Fibroblast of villous mesenchyme (primary cell): ENCODE measurements around the gene IFNB1. TPM values are rescaled to one million over a fixed set of nuclear protein-coding genes. Genes with fewer than 3 reads are reported as not detected.

Experiments used
- DNase-seq: peaks from one replicate; pipeline ENCODE4 v3.0.0-alpha.2; 2010; ENCODE audit warnings: low read depth
- H3K4me3 ChIP-seq: 2 replicates; pipeline ENCODE4 v1.5.1; 2011; ENCODE audit warnings: low read depth, mild to moderate bottlenecking, low read length
- CTCF ChIP-seq: IDR thresholded peaks from 2 replicates; pipeline ENCODE4 v1.5.1; 2012; ENCODE audit warnings: low read depth, mild to moderate bottlenecking, low read length; ENCODE audit not compliant: insufficient read depth
- total RNA-seq: library from RNA; depleted of rRNA; stranded (reverse); fragments of >200 nt; gene quantifications from 2 replicates; pipeline ENCODE4 v1.2.3, GENCODE V29; 2012

IFNB1 gene
- total RNA-seq, 1 donor: not detected

- TF ChIP-seq CTCF: no peak
- no peak overlapping the region for H3K4me3 ChIP-seq
- DNase-seq: no peak
Observed at GRCh38 chr9:21075484-21075883, 2.3 kb downstream of the IFNB1 start.

GRCh38 chr9:21070906-21071305 lies 6.8 kb downstream of the IFNB1 start:
- DNase-seq: no peak
- no peak overlapping the region for H3K4me3 ChIP-seq
- no peak for TF ChIP-seq CTCF

GRCh38 chr9:21070171-21070571 lies 7.6 kb downstream of the IFNB1 start:
- TF ChIP-seq CTCF: peak; percentile 46
- peak; percentile 93 for DNase-seq
- H3K4me3 ChIP-seq: no peak overlapping the region

GRCh38 chr9:21060919-21061561 lies 16.7 kb downstream of the IFNB1 start:
- DNase-seq: peak; percentile 61
- TF ChIP-seq CTCF: no peak
- no peak overlapping the region for H3K4me3 ChIP-seq

- peak; percentile 4 for DNase-seq
- no peak overlapping the region for H3K4me3 ChIP-seq
- no peak for TF ChIP-seq CTCF
Observed at GRCh38 chr9:21056931-21057330, 20.8 kb downstream of the IFNB1 start.

GRCh38 chr9:21053851-21054250 lies 23.9 kb downstream of the IFNB1 start:
- DNase-seq: no peak
- TF ChIP-seq CTCF: no peak
- no peak overlapping the region for H3K4me3 ChIP-seq

- DNase-seq: peak; percentile 5
- H3K4me3 ChIP-seq: no peak overlapping the region
- no peak for TF ChIP-seq CTCF
Observed at GRCh38 chr9:21047281-21047691, 30.5 kb downstream of the IFNB1 start.
